ENCODE results near the gene ALDH16A1.

Gene ALDH16A1

DNA sequence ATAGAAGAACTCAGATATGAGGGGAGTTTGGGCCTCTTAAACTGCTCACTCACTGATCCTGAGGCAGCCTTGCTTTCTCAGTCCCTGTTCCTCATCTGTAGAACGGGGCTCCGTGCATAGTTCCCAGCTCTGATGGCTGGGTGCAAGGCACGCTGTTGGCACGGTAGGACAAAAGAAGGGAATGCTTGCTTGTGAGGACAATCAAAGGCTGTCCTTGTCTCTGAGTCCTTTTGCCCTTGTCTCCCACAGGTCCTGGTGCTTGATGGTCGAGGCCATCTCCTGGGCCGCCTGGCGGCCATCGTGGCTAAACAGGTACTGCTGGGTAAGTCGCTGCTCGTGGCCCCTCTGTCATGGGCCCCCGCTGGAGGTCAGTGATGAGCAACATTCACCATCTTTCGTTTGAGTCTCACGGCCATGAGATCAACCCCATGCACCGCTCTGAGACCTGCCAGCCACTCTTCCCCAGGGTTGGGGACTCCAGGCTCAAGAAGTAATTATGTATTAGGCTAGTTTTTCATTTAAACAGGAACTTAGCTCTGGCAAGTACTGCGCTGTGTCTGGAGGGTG lies 36.7 kb downstream of the ALDH16A1 start:
- TF ChIP-seq SPI1 (IDR thresholded peaks at IDR 0.05; ENCODE audit: low read depth, low read length) (peak; percentile 12; the same call in 1 of the 2 replicates), POLR2AphosphoS5 (IDR thresholded peaks at IDR 0.05; ENCODE audit: low read depth, low read length) (peak; percentile 75), POU2F2 (IDR thresholded peaks at IDR 0.05; ENCODE audit: low read depth, low read length) (no peak), PAX5 (IDR thresholded peaks at IDR 0.05; ENCODE audit: insufficient read depth, low read length, severe bottlenecking) (no peak), TAF1 (IDR thresholded peaks at IDR 0.05; ENCODE audit: low read depth, low read length) (0 out of 2 replicates have a peak, but pooled peaks have one; percentile 9)
- DNase-seq (ENCODE audit: insufficient read length, low spot score) (no peak), FAIRE-seq (no peak)

DNA sequence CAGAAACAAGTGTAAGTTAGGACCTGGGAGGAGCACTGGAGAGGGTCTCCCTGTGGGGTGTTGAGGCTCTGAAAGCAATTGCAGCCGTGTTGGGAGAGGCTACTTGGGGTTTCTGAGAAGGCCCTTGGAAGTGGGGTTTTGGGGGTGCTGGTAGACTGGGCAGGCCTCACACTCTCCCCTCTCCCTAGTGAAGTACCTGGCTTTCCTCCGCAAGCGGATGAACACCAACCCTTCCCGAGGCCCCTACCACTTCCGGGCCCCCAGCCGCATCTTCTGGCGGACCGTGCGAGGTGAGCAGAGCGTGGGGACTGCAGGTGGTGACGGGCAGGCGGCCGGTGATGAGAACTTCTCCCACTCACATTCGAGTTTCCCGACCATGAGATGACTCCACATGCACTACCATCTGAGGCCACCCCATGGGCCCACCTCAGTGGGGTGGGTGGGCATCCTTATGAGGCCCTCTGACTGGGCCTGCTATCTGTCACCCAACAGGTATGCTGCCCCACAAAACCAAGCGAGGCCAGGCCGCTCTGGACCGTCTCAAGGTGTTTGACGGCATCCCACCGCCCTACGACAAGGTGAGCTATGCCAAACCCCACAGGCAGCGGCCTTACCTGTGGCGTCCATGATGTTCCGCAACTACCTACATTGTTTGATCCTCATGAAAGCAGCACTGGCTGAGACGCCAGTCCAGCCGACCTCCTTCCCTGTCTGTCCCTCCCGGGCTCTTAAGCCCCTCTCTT lies 37.4 kb downstream of the ALDH16A1 start:
- FAIRE-seq (no peak), DNase-seq (ENCODE audit: insufficient read length, low spot score) (no peak)
- TF ChIP-seq POLR2AphosphoS5 (IDR thresholded peaks at IDR 0.05; ENCODE audit: low read depth, low read length) (peak; percentile 54; the same call in 1 of the 2 replicates), SPI1 (IDR thresholded peaks at IDR 0.05; ENCODE audit: low read depth, low read length) (no peak)

DNA sequence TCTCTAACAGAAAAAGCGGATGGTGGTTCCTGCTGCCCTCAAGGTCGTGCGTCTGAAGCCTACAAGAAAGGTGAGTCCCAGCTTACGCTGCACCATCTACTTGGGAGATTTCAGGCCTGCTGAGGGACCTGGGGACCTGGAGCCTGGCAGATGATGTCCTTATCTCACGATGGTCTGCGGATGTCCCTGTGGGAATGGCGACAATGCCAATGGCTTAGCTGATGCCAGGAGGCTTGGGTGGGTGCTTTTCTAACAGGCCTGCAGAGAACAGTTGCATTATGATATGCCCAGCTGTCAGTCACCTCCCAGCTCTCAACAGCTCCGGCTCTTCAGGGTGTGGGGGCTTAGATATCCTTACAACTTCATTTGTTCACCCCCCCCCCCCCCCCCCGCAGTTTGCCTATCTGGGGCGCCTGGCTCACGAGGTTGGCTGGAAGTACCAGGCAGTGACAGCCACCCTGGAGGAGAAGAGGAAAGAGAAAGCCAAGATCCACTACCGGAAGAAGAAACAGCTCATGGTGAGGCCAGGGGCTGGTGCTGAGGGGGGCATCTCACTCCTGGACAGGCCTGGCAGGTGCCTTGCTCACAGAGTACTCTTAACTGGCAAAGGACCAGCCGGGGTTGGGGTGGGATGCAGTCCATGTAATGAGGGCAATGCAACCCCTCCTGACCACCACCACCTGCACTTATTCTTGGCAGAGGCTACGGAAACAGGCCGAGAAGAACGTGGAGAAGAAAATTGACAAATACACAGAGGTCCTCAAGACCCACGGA lies 38.2 kb downstream of the ALDH16A1 start:
- no peak for DNase-seq (ENCODE audit: insufficient read length, low spot score)
- TF ChIP-seq POLR2AphosphoS5 (IDR thresholded peaks at IDR 0.05; ENCODE audit: low read depth, low read length) (peak; percentile 3; the same call in 1 of the 2 replicates), PAX5 (IDR thresholded peaks at IDR 0.05; ENCODE audit: insufficient read depth, low read length, severe bottlenecking) (no peak)
- FAIRE-seq: no peak

DNA sequence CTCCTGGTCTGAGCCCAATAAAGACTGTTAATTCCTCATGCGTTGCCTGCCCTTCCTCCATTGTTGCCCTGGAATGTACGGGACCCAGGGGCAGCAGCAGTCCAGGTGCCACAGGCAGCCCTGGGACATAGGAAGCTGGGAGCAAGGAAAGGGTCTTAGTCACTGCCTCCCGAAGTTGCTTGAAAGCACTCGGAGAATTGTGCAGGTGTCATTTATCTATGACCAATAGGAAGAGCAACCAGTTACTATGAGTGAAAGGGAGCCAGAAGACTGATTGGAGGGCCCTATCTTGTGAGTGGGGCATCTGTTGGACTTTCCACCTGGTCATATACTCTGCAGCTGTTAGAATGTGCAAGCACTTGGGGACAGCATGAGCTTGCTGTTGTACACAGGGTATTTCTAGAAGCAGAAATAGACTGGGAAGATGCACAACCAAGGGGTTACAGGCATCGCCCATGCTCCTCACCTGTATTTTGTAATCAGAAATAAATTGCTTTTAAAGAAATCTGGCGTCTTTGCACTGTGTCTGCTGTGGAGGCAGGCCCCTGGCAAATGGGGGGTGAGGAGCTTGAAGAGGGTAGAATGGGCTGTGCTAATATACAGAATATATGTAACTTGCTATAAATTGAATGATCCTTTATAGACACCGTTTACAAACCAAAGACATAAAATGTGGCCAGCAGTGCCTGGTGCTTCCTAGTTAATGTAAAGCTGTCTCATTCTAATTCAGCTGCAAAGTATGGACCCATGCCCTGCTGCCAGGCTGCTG lies 39.0 kb downstream of the ALDH16A1 start:
- FAIRE-seq: no peak
- no peak for DNase-seq (ENCODE audit: insufficient read length, low spot score)
- TF ChIP-seq PAX5 (IDR thresholded peaks at IDR 0.05; ENCODE audit: insufficient read depth, low read length, severe bottlenecking): no peak
- 0 out of 2 replicates have a peak, but pooled peaks have one; percentile 2 for TF ChIP-seq POLR2AphosphoS5 (IDR thresholded peaks at IDR 0.05; ENCODE audit: low read depth, low read length)

DNA sequence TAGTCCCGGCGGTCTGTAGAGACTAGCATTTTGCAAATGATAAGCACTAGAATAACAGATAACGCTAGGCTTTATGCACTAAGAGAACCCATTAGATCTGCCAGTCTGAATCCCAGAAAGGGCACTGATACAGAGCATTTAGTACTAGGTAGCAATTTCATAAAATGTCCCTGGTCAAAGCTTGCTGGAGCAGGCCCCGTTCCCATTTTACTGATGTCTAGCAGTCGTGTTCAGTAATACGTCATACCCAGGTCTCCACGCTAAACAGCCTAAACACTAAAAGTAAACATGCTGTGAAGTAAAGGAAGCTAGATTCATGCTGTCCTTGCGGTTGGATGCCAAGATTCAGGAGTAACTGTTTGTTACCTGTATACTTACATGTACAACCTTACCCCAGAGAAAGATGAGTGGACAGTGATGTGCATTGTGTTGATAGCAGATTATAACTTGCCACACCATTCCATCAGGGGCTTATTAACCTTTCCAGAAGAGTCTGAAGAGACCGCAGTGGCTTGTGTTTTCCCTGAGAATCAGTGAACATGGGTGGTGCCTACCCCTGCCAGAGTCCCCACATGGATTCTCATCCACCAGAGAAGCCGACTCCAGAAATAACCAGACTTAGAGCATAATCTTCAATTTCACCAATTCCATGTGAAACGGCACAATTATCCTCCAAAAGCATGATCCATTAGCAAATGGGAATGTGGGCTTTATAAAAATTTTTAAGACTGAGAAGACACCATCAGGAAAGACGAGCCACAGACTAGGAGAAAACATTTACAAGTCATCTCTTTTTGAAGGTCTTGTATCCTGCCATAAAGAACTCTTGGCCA lies 39.8 kb downstream of the ALDH16A1 start:
- DNase-seq (ENCODE audit: insufficient read length, low spot score) (no peak), FAIRE-seq (no peak)

DNA sequence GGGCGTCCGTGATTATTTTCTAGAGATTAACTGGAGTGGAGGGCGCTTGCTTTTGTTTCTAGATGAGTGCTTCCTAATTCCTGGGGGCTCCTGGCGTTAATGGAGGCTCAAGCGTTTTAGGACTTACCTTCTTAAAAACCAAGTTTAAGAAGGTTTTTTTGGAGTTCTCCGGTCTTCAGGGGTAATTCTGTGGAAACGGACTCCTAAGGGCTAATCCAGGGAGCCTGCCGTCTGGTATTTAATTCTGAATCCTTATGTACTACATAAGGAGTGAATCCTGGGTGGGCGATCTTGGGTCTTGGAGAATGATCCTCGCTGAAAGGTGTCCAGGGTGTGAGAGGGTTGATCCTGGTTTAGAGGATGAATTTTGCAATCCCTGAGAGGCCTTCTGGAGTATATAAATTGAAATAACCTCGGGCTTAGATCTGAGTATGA lies 43.6 kb downstream of the ALDH16A1 start:
- DNase-seq (ENCODE audit: insufficient read length, low spot score): no peak
- FAIRE-seq: no peak
- no peak for TF ChIP-seq POLR2AphosphoS5 (IDR thresholded peaks at IDR 0.05; ENCODE audit: low read depth, low read length)
- TF ChIP-seq POU2F2 (IDR thresholded peaks at IDR 0.05; ENCODE audit: low read depth, low read length): no peak
- no peak for TF ChIP-seq TAF1 (IDR thresholded peaks at IDR 0.05; ENCODE audit: low read depth, low read length)
- TF ChIP-seq SPI1 (IDR thresholded peaks at IDR 0.05; ENCODE audit: low read depth, low read length): no peak
- no peak for TF ChIP-seq POLR2A (IDR thresholded peaks at IDR 0.05; ENCODE audit: low read depth, low read length)
- TF ChIP-seq PAX5 (IDR thresholded peaks at IDR 0.05; ENCODE audit: insufficient read depth, low read length, severe bottlenecking): no peak

More for the DNA sequence above, 39.8 kb downstream of the ALDH16A1 start:
- TF ChIP-seq TAF1 (IDR thresholded peaks at IDR 0.05; ENCODE audit: low read depth, low read length) (peak; percentile 30; the same call in 1 of the 2 replicates), POLR2A (IDR thresholded peaks at IDR 0.05; ENCODE audit: low read depth, low read length) (peak; percentile 92), PAX5 (IDR thresholded peaks at IDR 0.05; ENCODE audit: insufficient read depth, low read length, severe bottlenecking) (no peak), SPI1 (IDR thresholded peaks at IDR 0.05; ENCODE audit: low read depth, low read length) (no peak), POLR2AphosphoS5 (IDR thresholded peaks at IDR 0.05; ENCODE audit: low read depth, low read length) (peak; percentile 91), POU2F2 (IDR thresholded peaks at IDR 0.05; ENCODE audit: low read depth, low read length) (peak; percentile 32)

DNA sequence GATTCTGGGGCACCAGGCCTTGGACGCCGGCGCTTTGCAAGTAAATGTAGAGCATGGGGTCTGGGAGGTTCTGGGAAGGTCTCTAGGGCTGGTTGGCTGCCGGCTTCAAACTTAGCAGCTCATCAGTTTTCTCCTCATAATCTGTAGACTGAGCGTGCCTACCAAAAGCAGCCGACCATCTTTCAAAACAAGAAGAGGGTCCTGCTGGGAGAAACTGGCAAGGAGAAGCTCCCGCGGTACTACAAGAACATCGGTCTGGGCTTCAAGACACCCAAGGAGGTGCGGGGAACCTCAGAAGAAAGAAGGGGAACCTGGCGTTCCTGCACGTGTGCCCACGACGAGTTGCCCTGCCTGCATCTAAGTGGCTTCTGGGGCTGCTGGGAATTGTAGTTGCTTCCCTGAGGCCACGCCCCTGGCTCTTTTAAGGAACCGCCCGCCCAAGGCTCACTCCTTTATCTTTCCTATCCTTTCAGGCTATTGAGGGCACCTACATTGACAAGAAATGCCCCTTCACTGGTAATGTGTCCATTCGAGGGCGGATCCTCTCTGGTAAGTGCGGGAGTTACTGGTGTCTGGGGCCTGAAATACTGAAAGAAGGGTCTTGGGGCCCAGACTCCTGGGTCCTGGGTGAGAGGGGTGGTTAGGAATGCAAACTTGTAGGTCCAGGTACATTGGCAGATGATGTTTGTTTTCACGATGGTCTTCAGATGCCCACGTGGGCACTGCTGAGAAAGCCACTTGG lies 44.2 kb downstream of the ALDH16A1 start:
- DNase-seq (ENCODE audit: insufficient read length, low spot score) (no peak), FAIRE-seq (peak; percentile 64)
- TF ChIP-seq TAF1 (IDR thresholded peaks at IDR 0.05; ENCODE audit: low read depth, low read length) (peak; percentile 41; the same call in 1 of the 2 replicates), SPI1 (IDR thresholded peaks at IDR 0.05; ENCODE audit: low read depth, low read length) (peak; percentile 62), POU2F2 (IDR thresholded peaks at IDR 0.05; ENCODE audit: low read depth, low read length) (peak; percentile 20; the same call in 1 of the 2 replicates), PAX5 (IDR thresholded peaks at IDR 0.05; ENCODE audit: insufficient read depth, low read length, severe bottlenecking) (no peak), POLR2A (IDR thresholded peaks at IDR 0.05; ENCODE audit: low read depth, low read length) (peak; percentile 62), POLR2AphosphoS5 (IDR thresholded peaks at IDR 0.05; ENCODE audit: low read depth, low read length) (peak; percentile 79; the same call in 1 of the 2 replicates)

DNA sequence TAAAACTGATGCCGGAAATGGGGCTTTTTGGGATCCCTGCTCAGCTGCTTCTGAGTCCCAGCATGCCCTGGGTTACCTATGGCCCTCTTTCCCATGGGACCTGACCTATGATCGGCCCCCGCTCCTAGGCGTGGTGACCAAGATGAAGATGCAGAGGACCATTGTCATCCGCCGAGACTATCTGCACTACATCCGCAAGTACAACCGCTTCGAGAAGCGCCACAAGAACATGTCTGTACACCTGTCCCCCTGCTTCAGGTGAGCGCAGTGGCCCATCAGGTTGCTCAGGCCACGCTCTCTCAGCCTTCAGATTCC lies 44.7 kb downstream of the ALDH16A1 start:
- TF ChIP-seq SPI1 (IDR thresholded peaks at IDR 0.05; ENCODE audit: low read depth, low read length): no peak
- no peak for TF ChIP-seq POLR2AphosphoS5 (IDR thresholded peaks at IDR 0.05; ENCODE audit: low read depth, low read length)
- TF ChIP-seq TAF1 (IDR thresholded peaks at IDR 0.05; ENCODE audit: low read depth, low read length): no peak
- no peak for TF ChIP-seq POU2F2 (IDR thresholded peaks at IDR 0.05; ENCODE audit: low read depth, low read length)
- no peak for TF ChIP-seq POLR2A (IDR thresholded peaks at IDR 0.05; ENCODE audit: low read depth, low read length)
- no peak for TF ChIP-seq PAX5 (IDR thresholded peaks at IDR 0.05; ENCODE audit: insufficient read depth, low read length, severe bottlenecking)
- DNase-seq (ENCODE audit: insufficient read length, low spot score): no peak
- no peak for FAIRE-seq
